GM21423 (cell line): ENCODE results near the gene NLGN1.

Experiments
- ATAC-seq: cut with Tn5 transposase; IDR thresholded peaks from one replicate; pipeline ENCODE4 v1.9.1; 2021; ENCODE audit warnings: mild to moderate bottlenecking, moderate library complexity; ENCODE audit not compliant: unreplicated experiment

NLGN1 gene

DNA sequence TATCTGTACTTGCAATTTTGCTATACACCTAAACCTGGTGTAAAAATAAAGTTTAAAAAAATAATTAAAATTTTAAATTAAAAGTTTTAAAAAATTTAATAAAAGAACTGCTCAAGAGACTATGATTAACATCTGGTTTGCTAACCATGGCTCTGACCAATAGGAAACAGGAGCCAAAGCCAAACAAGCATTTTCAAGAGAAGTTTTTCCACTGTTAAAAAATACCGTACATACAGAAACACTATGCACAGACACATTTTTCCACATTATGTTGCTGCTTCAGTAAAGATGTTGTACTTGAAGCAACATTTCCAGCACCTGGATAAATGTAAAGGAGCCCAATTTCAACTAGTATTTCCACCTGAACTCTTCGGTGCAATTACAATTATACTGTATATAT lies 917.7 kb downstream of the NLGN1 start:
- ATAC-seq, result no peak

DNA sequence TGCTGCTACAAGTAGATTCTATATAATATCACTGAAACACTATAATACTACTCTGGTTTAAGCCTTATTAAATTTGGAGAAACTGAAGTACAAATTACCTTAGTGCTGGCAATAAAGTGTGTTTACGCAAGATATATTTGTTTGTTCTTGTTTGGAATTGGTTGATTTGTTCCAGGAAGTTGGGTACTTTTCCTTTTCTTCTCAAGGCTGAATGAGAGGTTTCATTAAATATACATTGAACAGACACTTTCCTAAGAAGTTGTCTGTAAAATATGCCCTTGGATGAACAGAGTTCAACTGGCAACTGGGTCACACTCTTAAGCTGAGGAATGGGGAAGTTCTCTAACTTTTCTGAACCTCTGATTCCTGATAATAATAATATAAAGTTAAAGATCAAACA lies 919.5 kb downstream of the NLGN1 start:
- no peak for ATAC-seq

DNA sequence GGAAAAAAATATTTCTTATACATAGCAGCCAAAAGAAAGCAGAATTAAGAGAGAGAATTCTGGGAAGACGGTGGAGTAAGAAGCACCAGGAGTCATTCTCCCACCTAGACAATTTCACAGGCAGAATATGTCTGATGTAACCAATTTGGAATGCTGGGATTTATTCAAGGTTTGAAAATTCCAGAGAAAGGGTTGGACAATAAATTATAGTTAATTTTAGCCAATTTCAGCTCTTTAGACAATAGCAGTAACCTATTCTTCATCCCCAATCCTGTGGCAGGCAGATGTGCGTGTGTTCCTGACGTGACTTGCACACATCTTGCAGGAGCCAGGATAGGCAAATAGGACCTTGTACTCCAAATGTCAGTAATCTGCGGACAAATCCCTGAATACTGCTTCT lies 920.6 kb downstream of the NLGN1 start:
- no peak for ATAC-seq

DNA sequence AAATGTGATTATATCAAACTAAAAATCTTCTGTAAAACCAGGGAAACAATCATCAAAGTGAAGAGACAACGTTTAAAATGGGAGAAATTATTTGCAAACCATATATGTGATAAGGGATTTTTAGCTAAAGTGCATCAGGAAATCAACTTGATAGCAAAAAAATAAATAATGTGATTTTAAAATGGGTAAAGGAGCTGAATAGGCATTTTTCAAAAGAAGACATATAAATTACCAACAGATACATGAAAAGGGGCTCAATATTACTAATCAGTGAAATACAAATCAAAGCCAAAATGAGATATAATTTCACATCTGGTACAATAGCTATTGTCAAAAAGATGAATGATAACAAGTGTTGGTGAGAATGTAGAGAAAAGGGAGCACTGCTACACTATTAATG lies 924.0 kb downstream of the NLGN1 start:
- ATAC-seq, result no peak

DNA sequence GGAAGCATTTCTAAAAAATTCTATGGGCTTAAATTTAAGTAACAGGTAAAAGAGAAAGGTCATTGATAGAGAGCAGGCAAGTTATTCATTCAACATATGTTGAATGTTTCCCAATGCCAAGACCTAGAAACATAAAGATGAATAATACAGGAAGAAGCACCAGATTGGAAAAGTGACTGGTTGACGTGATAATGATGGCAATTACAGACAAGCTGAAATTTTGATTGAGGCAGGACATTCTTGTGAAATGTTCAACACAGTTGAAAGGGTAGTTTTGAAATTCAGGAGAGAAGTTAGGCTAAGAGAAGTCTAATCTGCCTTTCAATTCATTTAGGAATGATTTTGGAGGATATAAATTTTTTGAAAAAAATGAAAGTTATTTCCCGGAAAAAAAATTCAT lies 925.2 kb downstream of the NLGN1 start:
- ATAC-seq, result no peak

DNA sequence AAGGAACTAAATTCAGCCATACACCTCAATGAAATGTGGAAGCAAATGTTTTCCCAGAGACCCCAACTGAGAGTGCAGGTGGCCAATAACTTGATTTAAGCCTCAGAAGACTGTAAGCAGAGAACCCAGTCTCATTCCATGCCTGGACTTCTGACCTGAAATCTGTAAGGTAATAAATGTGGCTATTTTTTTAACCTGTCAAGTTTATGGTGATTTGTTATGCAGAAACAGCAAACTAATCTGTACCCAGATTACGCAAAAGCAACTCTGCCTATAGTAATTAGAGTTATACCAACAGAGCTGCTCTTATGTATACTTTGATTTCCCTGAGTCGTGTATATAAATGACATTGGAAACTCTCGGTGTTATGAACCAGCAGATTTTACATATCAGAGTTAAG lies 927.6 kb downstream of the NLGN1 start:
- ATAC-seq, result no peak

DNA sequence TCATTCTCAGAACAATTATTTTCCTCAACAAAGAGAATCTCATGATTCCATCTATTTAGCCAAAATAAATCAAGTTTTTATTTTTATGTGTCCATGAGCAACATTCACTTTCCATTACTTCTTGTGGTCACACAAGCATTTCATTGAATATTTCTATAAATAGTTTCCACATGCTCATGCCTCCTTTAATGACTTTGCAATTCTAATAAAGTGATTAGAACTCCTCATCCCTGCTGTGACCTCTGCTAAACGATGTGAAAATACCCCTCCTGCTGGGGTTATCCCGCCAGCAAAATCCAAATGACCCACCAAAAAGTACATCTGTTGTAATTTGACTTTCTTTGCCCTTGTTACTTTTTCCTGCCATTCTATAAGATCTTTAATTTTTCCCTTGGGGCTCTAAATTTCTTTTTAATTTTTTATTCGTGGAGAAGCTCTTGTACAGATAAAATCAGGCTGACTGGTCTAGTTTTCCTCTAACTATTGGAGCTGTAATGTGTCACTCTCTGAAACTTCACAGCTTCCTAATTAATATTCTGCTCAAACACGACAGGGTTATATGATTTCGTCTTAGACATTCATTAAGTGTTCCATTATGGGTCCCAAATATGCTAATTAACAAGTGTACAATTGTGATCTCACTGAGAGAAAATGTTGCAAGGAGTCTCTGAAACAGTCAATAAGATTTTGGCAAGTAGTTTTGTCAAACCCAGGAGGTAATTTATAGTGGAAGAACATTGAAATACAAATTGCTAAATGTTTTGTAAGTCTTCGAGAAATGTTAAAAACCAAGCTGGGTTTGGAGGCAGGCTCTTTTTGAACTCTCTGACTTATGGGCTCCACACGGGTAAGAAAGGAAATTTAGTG lies 928.5 kb downstream of the NLGN1 start:
- no peak for ATAC-seq

DNA sequence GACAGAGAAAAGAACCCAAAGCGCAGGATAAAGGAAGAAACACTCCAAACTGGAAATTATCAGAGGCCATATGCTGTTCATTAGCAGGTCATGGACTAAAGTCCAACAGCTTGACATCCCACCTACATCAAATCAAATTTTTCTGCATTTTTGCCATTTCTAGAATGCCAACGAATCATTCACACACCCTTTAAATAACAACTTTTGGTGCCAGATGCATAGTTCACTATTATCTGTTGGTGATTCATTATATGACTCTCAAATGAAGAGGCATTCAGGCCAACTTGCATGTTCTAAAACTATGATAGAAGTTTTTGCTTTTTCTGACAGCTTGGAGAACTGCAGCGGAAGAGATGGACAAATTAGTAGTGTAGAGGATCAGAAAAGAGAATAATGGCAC lies 931.8 kb downstream of the NLGN1 start:
- no peak for ATAC-seq

DNA sequence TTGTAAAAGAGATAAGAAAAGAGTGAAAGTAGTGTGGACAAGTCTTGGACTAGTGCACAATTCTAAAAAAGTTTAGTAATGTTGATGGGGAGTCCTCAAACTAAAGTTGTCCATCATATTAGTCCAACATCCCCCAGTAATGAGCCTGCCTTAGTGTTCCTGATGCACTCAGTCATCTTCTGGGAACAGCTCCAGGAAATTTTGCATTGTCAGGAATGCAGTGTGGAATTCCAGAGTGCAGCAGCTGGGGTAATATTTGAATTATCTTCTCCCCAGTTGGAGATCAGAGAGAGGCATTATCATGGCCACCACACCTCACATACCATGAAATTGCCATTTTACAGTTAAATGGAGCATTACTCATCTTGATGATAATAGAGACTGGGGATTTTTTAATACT lies 932.8 kb downstream of the NLGN1 start:
- no peak for ATAC-seq

DNA sequence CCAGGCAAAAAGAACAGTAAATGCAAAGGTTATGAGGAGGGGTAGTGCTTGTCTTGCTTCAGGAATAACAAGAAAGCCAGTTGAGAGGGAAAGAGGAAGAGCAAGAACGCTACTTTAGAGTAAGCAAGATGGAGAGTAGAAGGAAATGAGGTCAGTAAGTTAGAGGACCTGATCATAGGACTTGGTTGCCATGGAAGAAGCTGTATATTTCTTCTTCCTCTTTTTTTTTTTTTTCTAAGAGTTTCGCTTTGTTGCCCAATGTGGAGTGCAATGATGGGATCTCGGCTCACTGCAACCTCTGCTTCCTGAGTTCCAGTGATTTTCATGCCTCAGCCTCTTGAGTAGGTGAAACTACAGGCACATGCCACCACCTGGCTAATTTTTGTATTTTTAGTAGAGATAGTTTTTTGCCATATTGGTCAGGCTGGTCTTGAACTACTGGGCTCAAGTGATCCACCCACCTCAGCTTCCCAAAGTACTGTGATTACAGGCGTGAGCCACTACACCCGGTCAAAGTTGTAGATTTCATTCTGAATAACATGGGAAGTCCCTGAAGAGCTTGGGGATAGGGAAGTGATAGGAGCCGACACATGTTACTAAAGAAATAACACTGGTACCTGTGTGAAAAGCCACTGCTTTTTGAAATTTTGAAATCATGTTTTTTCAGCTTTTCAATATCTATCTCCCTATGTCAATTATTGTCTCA lies 933.7 kb downstream of the NLGN1 start:
- ATAC-seq, result no peak

DNA sequence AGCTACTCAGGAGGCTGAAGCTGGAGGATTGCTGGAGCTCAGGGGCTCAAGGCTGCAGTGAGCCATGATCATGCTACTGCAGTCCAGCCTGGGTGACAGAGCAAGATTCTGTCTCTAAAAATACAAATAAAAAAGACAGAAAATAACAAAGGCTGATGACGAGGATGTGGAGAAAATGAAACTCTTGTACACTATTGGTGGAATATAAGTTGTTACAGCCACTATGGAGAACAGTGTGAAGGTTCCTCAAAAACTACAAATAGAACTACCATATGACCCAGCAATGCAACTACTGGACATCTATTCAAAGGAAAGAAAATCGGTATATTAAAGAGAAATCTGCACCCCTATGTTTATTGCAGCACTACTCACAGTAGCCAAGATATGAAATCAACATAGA lies 934.8 kb downstream of the NLGN1 start:
- no peak for ATAC-seq

DNA sequence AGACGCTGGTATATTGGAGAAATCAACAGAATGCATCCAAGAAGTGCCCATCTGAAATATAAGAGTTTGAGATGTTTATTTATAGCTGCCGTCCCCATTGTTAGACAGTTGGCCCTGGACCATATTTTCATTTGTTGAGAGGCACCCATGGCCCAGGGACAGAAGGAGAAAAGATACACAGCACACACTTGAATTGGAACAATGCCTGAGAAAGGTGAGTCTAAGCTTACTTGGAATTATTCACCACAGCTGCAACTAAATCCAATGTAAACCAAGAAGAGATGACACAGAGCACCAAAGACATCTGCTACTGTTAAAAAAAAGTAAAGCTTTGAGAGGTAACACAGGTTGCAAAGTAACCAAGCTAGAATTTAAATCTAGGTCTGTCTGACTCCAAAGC lies 936.1 kb downstream of the NLGN1 start:
- ATAC-seq, result no peak

DNA sequence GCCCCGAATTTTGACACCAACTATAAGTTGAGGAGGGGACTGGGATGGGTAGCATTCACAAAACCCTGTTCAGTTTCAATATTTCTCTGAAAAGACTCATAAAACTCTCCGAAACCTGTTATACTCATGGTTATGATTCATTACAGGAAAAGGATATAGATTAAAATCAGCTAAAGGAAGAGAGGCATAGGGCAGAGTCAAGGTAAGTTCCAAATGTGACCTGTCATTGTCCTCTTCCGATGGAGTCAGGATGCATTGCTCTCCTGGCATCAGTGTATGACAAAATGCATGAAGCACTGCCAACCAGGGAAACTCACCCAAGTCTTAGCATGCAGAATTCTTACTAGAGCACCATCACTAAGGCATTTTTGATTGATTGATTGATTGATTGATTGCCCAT lies 936.6 kb downstream of the NLGN1 start:
- no peak for ATAC-seq

DNA sequence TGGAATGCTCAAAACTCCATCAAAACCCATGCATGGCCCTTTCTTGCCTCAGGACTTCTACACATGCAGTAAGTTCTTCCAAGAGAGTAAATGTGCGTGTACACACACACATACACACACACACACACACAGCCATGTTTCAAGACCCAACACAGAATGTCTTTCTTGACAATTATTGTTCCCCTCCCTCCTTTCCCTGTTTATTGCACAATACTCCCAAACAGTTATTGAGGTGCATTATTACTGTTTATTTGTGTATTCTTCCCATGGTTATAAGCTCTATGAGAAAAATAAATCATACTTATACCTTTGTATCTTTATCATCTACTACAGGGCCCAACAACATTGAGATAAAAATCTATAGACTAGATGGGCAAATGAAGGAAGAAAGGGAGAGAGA lies 937.8 kb downstream of the NLGN1 start:
- no peak for ATAC-seq

DNA sequence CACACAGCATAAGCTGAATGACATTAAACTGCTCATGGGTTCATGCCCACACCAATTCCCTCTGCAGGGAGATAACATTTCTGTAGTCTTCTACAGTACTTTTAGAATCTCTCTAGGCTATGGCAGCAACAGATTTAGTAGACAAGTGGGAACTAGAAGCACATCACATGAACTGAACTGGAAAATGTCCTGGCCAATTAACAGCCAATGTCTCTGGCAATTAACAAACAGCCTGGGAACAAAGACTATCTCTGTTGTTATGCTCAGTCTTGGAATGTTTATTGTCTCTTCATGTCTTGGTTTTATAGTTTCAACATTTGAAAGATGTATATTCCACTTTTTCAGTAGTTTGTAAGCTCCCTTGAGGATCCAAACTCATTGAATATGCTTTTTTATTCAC lies 938.4 kb downstream of the NLGN1 start:
- no peak for ATAC-seq
